Adrenal gland (tissue), 12 donors: ENCODE measurements around the gene PGC. TPM values are rescaled to one million over a fixed set of nuclear protein-coding genes. Genes with fewer than 3 reads are reported as not detected.
A peak's percentile ranks its signal among the peaks of the same experiment; 100 is the strongest.

Source experiments
- DNase-seq, 7 donors: peaks; one replicate each; pipeline ENCODE4 v3.0.0-alpha.2; 2019 to 2020
- H3K27ac ChIP-seq, 5 donors: fragments of 200-600 bp; sonication (generic) in 4 of 5; 1 replicate in 3 of 5; 2 replicates in 2 of 5; pipeline versions ENCODE4 v1.5.1 to v1.8.0; 2016 to 2020; ENCODE audit warnings: mild to moderate bottlenecking in 1 of 5
- H3K27me3 ChIP-seq: fragments of 200-600 bp; 2 replicates; pipeline ENCODE4 v1.8.0; 2021
- H3K36me3 ChIP-seq, 2 donors: fragments of 200-600 bp; replicated peaks in 1 of 2; 1 replicate in 1 of 2; 2 replicates in 1 of 2; pipeline versions ENCODE4 v1.5.1 to v1.8.0; 2018 to 2022
- H3K4me1 ChIP-seq, 2 donors: fragments of 200-600 bp; replicated peaks in 1 of 2; 1 replicate in 1 of 2; 2 replicates in 1 of 2; pipeline versions ENCODE4 v1.5.1 to v1.8.0; 2018 to 2021
- H3K4me3 ChIP-seq, 4 donors: fragments of 200-600 bp; sonication (generic) in 3 of 4; one replicate each; pipeline ENCODE4 v1.5.1; 2016 to 2018
- H3K9me3 ChIP-seq, 3 donors: fragments of 200-600 bp; sonication (generic) in 1 of 3; replicated peaks in 1 of 3; 1 replicate in 2 of 3; 2 replicates in 1 of 3; pipeline versions ENCODE4 v1.5.1 to v1.8.0; 2016 to 2021
- POLR2A ChIP-seq, 2 donors: fragments of 450-650 bp; IDR thresholded peaks; one replicate each; pipeline ENCODE4 v1.6.1; 2017; ENCODE audit warnings: antibody characterized with exemption in 2 of 2, mild to moderate bottlenecking in 2 of 2, moderate library complexity in 1 of 2
- WGBS, 4 donors: extraction: QIAGEN DNeasy Blood & Tissue Kit in 2 of 4; methylation state at CpG; one replicate each; pipeline versions ENCODE4 v1.1.5 to v1.1.7; 2013 to 2017; 5-methylcytosine and 5-hydroxymethylcytosine counted together
- intact Hi-C, 2 donors: fragments of 100-400 bp; cut with DNase I; formaldehyde crosslinking; loops; one replicate each; pipeline versions ENCODE4 v1.14.1 to v1.15.0; 2022 to 2023
- polyA plus RNA-seq, 3 donors: library from polyadenylated mRNA; stranded (reverse); fragments of 200-250 nt in 2 of 3; fragments of 350-450 nt in 1 of 3; fragmentation: Illumina TruSeq in 1 of 3; extraction: RNeasy Lipid Tissue Mini Kit (QIAGEN cat#74804) in 1 of 3; gene quantifications; one replicate each; pipeline ENCODE4 v1.2.3, GENCODE V29; 2013 to 2014
- total RNA-seq, 9 donors: library from RNA; depleted of rRNA in 4 of 9; stranded (reverse); fragments of >200 nt in 4 of 9; fragments of 120-200 nt in 1 of 9; fragmentation: NEBNext Ultra II Directional in 1 of 9; extraction: Animal tissue kit (Norgen Biotek cat#: 25700) in 1 of 9; gene quantifications; one replicate each; pipeline versions ENCODE4 v1.1.0 to v1.2.4, GENCODE V29; 2013 to 2023
- TF ChIP-seq, protein P1 (sequence below), 6 experiments: fragments of 450-650 bp in 4 of 6; fragments of 200-600 bp in 2 of 6; sonication (generic) in 1 of 6; IDR thresholded peaks; 1 replicate in 5 of 6; 2 replicates in 1 of 6; pipeline versions ENCODE4 v1.5.1 to v1.8.0; 2016 to 2021; ENCODE audit warnings: antibody characterized with exemption in 6 of 6, mild to moderate bottlenecking in 2 of 6, moderate library complexity in 1 of 6
- donor health status: healthy with polysubstance abuse.
- donor health status: Bipolar disorder and iron deficiency.
- donor health status: DM: yes; HTN: yes; CAD: no.
- donor health status: DM: no; HTN: no; CAD: no.
- donor health status: DM: no; HTN: no; CAD: no.
- donor health status: DM: yes; HTN: yes; CAD: no.

PGC gene
- total and polyA plus RNA-seq, 12 donors: 0.57 to 1.6 (median 1.1) TPM; not detected in 8

DNA sequence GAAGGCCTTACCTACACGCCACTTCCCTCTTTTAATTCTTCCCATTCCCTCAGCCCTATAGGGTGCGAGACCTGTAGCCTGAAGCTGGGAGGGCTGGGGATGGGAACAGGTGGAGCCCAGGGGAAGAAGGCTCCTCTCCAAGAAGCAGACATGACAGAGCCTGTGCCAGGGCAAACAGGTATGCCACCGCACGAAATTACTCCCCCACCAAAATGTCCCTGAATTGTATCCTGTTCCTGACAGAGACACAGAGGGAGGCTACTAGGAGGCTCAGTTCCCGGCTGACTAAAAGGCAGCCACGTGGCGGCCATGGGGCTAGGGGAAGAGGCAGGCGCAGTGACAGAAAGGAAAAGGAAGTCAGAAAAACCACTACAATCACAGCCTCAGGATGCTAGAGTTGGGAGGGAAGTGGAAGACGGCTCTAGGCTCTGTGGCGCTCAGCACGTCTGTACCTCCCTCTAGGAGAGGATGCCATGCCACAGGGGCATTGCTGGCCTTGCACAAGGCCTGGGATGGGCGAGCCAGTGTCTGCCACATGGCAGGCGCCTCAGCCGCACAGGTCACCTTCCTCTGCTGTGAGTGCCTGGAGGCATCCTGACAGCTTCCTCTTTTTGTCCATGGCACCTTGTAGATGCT, 39.5 kb downstream of the PGC start:
- H3K4me3 ChIP-seq: no peak overlapping the region
- peak overlapping the region in 3 of 5 donors; percentile 77 to 96 (median 83) for H3K27ac ChIP-seq
- H3K9me3 ChIP-seq: no peaks in the 10 kb centered on the region
- WGBS, 4 donors: 61 to 75% (median 72%) methylated on average over 12 to 14 of the region's 14 CpGs
- no peaks in the 10 kb centered on the region for H3K36me3 ChIP-seq
- peaks cover 24 to 39% of the 10 kb centered on the region in 2 donors for H3K4me1 ChIP-seq
- DNase-seq: peak in 3 of 7 donors; percentile 34 to 41 (median 36)
- intact Hi-C loops: loop anchor here in 1 of 2 donors (10.0 kb wide), 1 partner anchor 67 kb away; the partner anchor contains the start of gene FRS3
- no peak for TF ChIP-seq POLR2A (IDR thresholded peaks at IDR 0.05)
- TF ChIP-seq, protein P1, sequence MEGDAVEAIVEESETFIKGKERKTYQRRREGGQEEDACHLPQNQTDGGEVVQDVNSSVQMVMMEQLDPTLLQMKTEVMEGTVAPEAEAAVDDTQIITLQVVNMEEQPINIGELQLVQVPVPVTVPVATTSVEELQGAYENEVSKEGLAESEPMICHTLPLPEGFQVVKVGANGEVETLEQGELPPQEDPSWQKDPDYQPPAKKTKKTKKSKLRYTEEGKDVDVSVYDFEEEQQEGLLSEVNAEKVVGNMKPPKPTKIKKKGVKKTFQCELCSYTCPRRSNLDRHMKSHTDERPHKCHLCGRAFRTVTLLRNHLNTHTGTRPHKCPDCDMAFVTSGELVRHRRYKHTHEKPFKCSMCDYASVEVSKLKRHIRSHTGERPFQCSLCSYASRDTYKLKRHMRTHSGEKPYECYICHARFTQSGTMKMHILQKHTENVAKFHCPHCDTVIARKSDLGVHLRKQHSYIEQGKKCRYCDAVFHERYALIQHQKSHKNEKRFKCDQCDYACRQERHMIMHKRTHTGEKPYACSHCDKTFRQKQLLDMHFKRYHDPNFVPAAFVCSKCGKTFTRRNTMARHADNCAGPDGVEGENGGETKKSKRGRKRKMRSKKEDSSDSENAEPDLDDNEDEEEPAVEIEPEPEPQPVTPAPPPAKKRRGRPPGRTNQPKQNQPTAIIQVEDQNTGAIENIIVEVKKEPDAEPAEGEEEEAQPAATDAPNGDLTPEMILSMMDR (IDR thresholded peaks at IDR 0.05): no peak
- no peaks in the 10 kb centered on the region for H3K27me3 ChIP-seq

GRCh38 chr6:41706876-41707564, 40.2 kb downstream of the PGC start:
- intact Hi-C loops: loop anchor here in 1 of 2 donors (10.0 kb wide), 1 partner anchor 68 kb away; the partner anchor contains the start of gene FRS3
- peaks cover 19 to 34% of the 10 kb centered on the region in 2 donors for H3K4me1 ChIP-seq

GRCh38 chr6:41705996-41706835, 41.0 kb downstream of the PGC start:
- Histone ChIP-seq H3K36me3 (no peaks in the 10 kb centered on the region), H3K9me3 (no peaks in the 10 kb centered on the region), H3K4me3 (peak overlapping the region in 1 of 4 donors; percentile 7), H3K27me3 (no peaks in the 10 kb centered on the region), H3K27ac (peak overlapping the region; percentile 62 to 96 (median 77)), H3K4me1 (peaks cover 19 to 34% of the 10 kb centered on the region in 2 donors)
- TF ChIP-seq, protein P1 (IDR thresholded peaks at IDR 0.05): peak; percentile 75 to 90 (median 87)
- TF ChIP-seq POLR2A (IDR thresholded peaks at IDR 0.05): peak in 1 of 2 donors; percentile 45
- 20 to 37% (median 31%) methylated on average over 6 to 15 of the region's 15 CpGs for whole genome bisulfite sequencing, 4 donors
- DNase-seq: peak; percentile 86 to 94 (median 93)
- intact Hi-C loops: loop anchor here in 1 of 2 donors (10.0 kb wide), 1 partner anchor 69 kb away; the partner anchor contains the start of gene FRS3

More at GRCh38 chr6:41706876-41707564, 40.2 kb downstream of the PGC start:
- H3K27me3 ChIP-seq: no peaks in the 10 kb centered on the region
- no peaks in the 10 kb centered on the region for H3K36me3 ChIP-seq
- peak overlapping the region in 1 of 4 donors; percentile 7 for H3K4me3 ChIP-seq
- 61 to 74% (median 64%) methylated on average over 8 to 9 of the region's 9 CpGs for WGBS, 4 donors
- H3K27ac ChIP-seq: peak overlapping the region; percentile 7 to 96 (median 77)
- peak in 1 of 2 donors; percentile 9 for TF ChIP-seq POLR2A (IDR thresholded peaks at IDR 0.05)
- TF ChIP-seq, protein P1 (IDR thresholded peaks at IDR 0.05): no peak
- peak in 6 of 7 donors; percentile 72 to 85 (median 77) for DNase-seq
- no peaks in the 10 kb centered on the region for H3K9me3 ChIP-seq
